Fibroblast of lung (primary cell): ENCODE measurements around the gene GJA10. TPM values are rescaled to one million over a fixed set of nuclear protein-coding genes. Genes with fewer than 3 reads are reported as not detected.

Experiments used
- DNase-seq, 2 donors: peaks; one replicate each; pipeline versions ENCODE4 v3.0.0 to v3.0.0-alpha.2; 2010; ENCODE audit warnings: low read depth in 2 of 2
- H2AFZ ChIP-seq: 2 replicates; pipeline ENCODE4 v1.5.1; 2012; ENCODE audit warnings: low read length, control low read depth, inconsistent platforms
- H3K27ac ChIP-seq: 2 replicates; pipeline ENCODE4 v1.5.1; 2011; ENCODE audit warnings: low read length, control low read depth; ENCODE audit not compliant: insufficient read depth
- H3K27me3 ChIP-seq: 2 replicates; pipeline ENCODE4 v1.5.1; 2011; ENCODE audit warnings: mild to moderate bottlenecking, low read length; ENCODE audit not compliant: control insufficient read depth, insufficient read depth
- H3K36me3 ChIP-seq: 2 replicates; pipeline ENCODE4 v1.5.1; 2011; ENCODE audit warnings: low read length; ENCODE audit not compliant: control insufficient read depth, insufficient read depth
- H3K4me1 ChIP-seq: 2 replicates; pipeline ENCODE4 v1.5.1; 2011; ENCODE audit warnings: low read length; ENCODE audit not compliant: control insufficient read depth, insufficient read depth; ENCODE audit errors: extremely low read depth
- H3K4me2 ChIP-seq: 2 replicates; pipeline ENCODE4 v1.5.1; 2011; ENCODE audit warnings: low read length, control low read depth; ENCODE audit not compliant: insufficient read depth; ENCODE audit errors: extremely low read depth
- H3K4me3 ChIP-seq, 4 experiments: fragments of 200-600 bp in 1 of 4; sonication (generic) in 1 of 4; replicated peaks in 1 of 4; 2 replicates each; pipeline ENCODE4 v1.5.1; 2011 to 2016; ENCODE audit warnings: low read length in 4 of 4, low read depth in 3 of 4, mild to moderate bottlenecking in 3 of 4, control low read depth in 2 of 4, inconsistent platforms in 1 of 4, mixed read lengths in 1 of 4; ENCODE audit not compliant: insufficient read depth in 1 of 4; ENCODE audit errors: control extremely low read depth in 1 of 4
- H3K79me2 ChIP-seq: 2 replicates; pipeline ENCODE4 v1.5.1; 2012; ENCODE audit warnings: mild to moderate bottlenecking, low read length, inconsistent platforms; ENCODE audit not compliant: control insufficient read depth, insufficient read depth
- H3K9ac ChIP-seq: 2 replicates; pipeline ENCODE4 v1.5.1; 2011; ENCODE audit warnings: mild to moderate bottlenecking, low read length, control low read depth; ENCODE audit not compliant: insufficient read depth
- H3K9me3 ChIP-seq: 2 replicates; pipeline ENCODE4 v1.5.1; 2012; ENCODE audit warnings: low read depth, low read length; ENCODE audit not compliant: control insufficient read depth, insufficient read depth
- H4K20me1 ChIP-seq: 2 replicates; pipeline ENCODE4 v1.5.1; 2011; ENCODE audit warnings: low read length; ENCODE audit not compliant: control insufficient read depth, insufficient read depth; ENCODE audit errors: extremely low read depth
- CTCF ChIP-seq, 2 donors: IDR thresholded peaks in 1 of 2; conservative IDR thresholded peaks in 1 of 2; 1 replicate in 1 of 2; 2 replicates in 1 of 2; pipeline ENCODE4 v1.5.1; 2011 to 2012; ENCODE audit warnings: low read length in 2 of 2, control low read depth in 1 of 2, inconsistent platforms in 1 of 2, low read depth in 1 of 2, mild to moderate bottlenecking in 1 of 2
- EZH2 ChIP-seq: IDR thresholded peaks from 2 replicates; pipeline ENCODE4 v1.5.1; 2012; ENCODE audit warnings: low read length, control low read depth, mild to moderate bottlenecking; ENCODE audit errors: missing control alignments
- polyA plus RNA-seq, 2 donors: library from polyadenylated mRNA; depleted of rRNA in 1 of 2; stranded (reverse) in 1 of 2; unstranded in 1 of 2; fragments of >200 nt; gene quantifications; 2 replicates each; pipeline ENCODE4 v1.2.1, GENCODE V29; 2011 to 2012; ENCODE audit warnings: missing spikeins in 1 of 2
- total RNA-seq: library from RNA; depleted of rRNA; stranded (reverse); fragments of >200 nt; gene quantifications from 2 replicates; pipeline ENCODE4 v1.2.1, GENCODE V29; 2014

GJA10 gene
- total and polyA plus RNA-seq, 2 donors (not counting 1 experiment from before 2014, with no cell fraction given): not detected

GRCh38 chr6:89921197-89921596 lies 26.9 kb downstream of the GJA10 start:
- Histone ChIP-seq H3K9ac (no peak overlapping the region), H3K79me2 (no peaks in the 10 kb centered on the region), H3K36me3 (no peaks in the 10 kb centered on the region), H3K9me3 (no peaks in the 10 kb centered on the region), H4K20me1 (no peaks in the 10 kb centered on the region), H3K4me2 (no peak overlapping the region), H2AFZ (no peak overlapping the region), H3K4me1 (no peaks in the 10 kb centered on the region), H3K27ac (no peak overlapping the region), H3K4me3 (no peak overlapping the region), H3K27me3 (peaks cover 3% of the 10 kb centered on the region)
- no peak for DNase-seq
- TF ChIP-seq CTCF (conservative IDR thresholded peaks at IDR 0.05 in 1 of 2, IDR thresholded peaks at IDR 0.05 in 1 of 2; ENCODE audit: low read depth in 1 of 2, low read length in 2 of 2) (no peak), EZH2 (no peak)

GRCh38 chr6:89921691-89922090 lies 27.4 kb downstream of the GJA10 start:
- H4K20me1 ChIP-seq: no peaks in the 10 kb centered on the region
- DNase-seq: no peak

GRCh38 chr6:89924231-89924630 lies 30.0 kb downstream of the GJA10 start:
- Histone ChIP-seq H3K9me3 (no peaks in the 10 kb centered on the region), H3K4me3 (no peak overlapping the region), H3K79me2 (no peaks in the 10 kb centered on the region), H3K4me1 (no peaks in the 10 kb centered on the region), H3K36me3 (no peaks in the 10 kb centered on the region), H3K27me3 (no peaks in the 10 kb centered on the region), H3K9ac (no peak overlapping the region), H2AFZ (no peak overlapping the region), H3K27ac (no peak overlapping the region), H4K20me1 (no peaks in the 10 kb centered on the region), H3K4me2 (no peak overlapping the region)
- DNase-seq: no peak
- no peak for TF ChIP-seq EZH2
- no peak for TF ChIP-seq CTCF (conservative IDR thresholded peaks at IDR 0.05 in 1 of 2, IDR thresholded peaks at IDR 0.05 in 1 of 2; ENCODE audit: low read depth in 1 of 2, low read length in 2 of 2)

More at GRCh38 chr6:89921691-89922090, 27.4 kb downstream of the GJA10 start:
- H3K4me1 ChIP-seq: no peaks in the 10 kb centered on the region
- no peaks in the 10 kb centered on the region for H3K9me3 ChIP-seq
- H3K27ac ChIP-seq: no peak overlapping the region
- no peak overlapping the region for H2AFZ ChIP-seq
- H3K36me3 ChIP-seq: no peaks in the 10 kb centered on the region
- H3K4me3 ChIP-seq: no peak overlapping the region
- TF ChIP-seq EZH2: no peak
- TF ChIP-seq CTCF (conservative IDR thresholded peaks at IDR 0.05 in 1 of 2, IDR thresholded peaks at IDR 0.05 in 1 of 2; ENCODE audit: low read depth in 1 of 2, low read length in 2 of 2): no peak
- H3K27me3 ChIP-seq: peaks cover 3% of the 10 kb centered on the region
- no peak overlapping the region for H3K4me2 ChIP-seq
- no peak overlapping the region for H3K9ac ChIP-seq
- no peaks in the 10 kb centered on the region for H3K79me2 ChIP-seq
